HUES6 (cell line): Measurements from ENCODE around the gene GGT5.
"Not testable (repeated sequence)": the region's sequence is repeated elsewhere in the genome, so short reads cannot be mapped to it uniquely, and the experiment has no call there.

Source experiments
- H3K27ac ChIP-seq: 2 replicates; pipeline ENCODE4 v1.7.0; 2013; ENCODE audit warnings: low read depth, mild to moderate bottlenecking, low read length, inconsistent platforms
- H3K27me3 ChIP-seq: 2 replicates; pipeline ENCODE4 v1.6.1; 2013; ENCODE audit warnings: low read length; ENCODE audit not compliant: control insufficient read depth, insufficient read depth
- H3K36me3 ChIP-seq: 2 replicates; pipeline ENCODE4 v1.6.1; 2013; ENCODE audit warnings: low read length; ENCODE audit not compliant: control insufficient read depth, insufficient read depth
- H3K4me1 ChIP-seq: 2 replicates; pipeline ENCODE4 v1.6.1; 2013; ENCODE audit warnings: low read length; ENCODE audit not compliant: control insufficient read depth, insufficient read depth
- H3K4me3 ChIP-seq: 2 replicates; pipeline ENCODE4 v1.5.1; 2013; ENCODE audit warnings: low read depth, low read length
- H3K9ac ChIP-seq: one replicate; pipeline ENCODE4 v1.6.1; 2013; ENCODE audit warnings: mild to moderate bottlenecking, low read length
- H3K9me3 ChIP-seq: 2 replicates; pipeline ENCODE4 v1.6.1; 2013; ENCODE audit warnings: low read depth, low read length; ENCODE audit not compliant: control insufficient read depth, insufficient read depth

The GGT5 gene

GRCh38 chr22:24259459-24259858 is 14.6 kb upstream of the GGT5 start:
- not testable (repeated sequence) for H3K27me3 ChIP-seq, H3K27ac ChIP-seq, H3K4me3 ChIP-seq, H3K9me3 ChIP-seq, H3K4me1 ChIP-seq, H3K36me3 ChIP-seq, H3K9ac ChIP-seq

GRCh38 chr22:24256736-24257135 is 11.9 kb upstream of the GGT5 start:
- H3K27ac ChIP-seq, H3K9me3 ChIP-seq, H3K4me1 ChIP-seq, H3K36me3 ChIP-seq, H3K4me3 ChIP-seq, H3K9ac ChIP-seq, H3K27me3 ChIP-seq: not testable (repeated sequence)

GRCh38 chr22:24256136-24256535 is 11.3 kb upstream of the GGT5 start:
- H3K27ac ChIP-seq, H3K4me3 ChIP-seq, H3K27me3 ChIP-seq, H3K9ac ChIP-seq, H3K9me3 ChIP-seq, H3K4me1 ChIP-seq, H3K36me3 ChIP-seq: not testable (repeated sequence)

- H3K27me3 ChIP-seq, H3K4me3 ChIP-seq, H3K4me1 ChIP-seq, H3K27ac ChIP-seq, H3K36me3 ChIP-seq, H3K9ac ChIP-seq, H3K9me3 ChIP-seq: not testable (repeated sequence)
Measured at GRCh38 chr22:24253126-24253525, 8.2 kb upstream of the GGT5 start.

- H3K4me3 ChIP-seq, H3K9me3 ChIP-seq, H3K9ac ChIP-seq, H3K4me1 ChIP-seq, H3K27me3 ChIP-seq, H3K27ac ChIP-seq, H3K36me3 ChIP-seq: not testable (repeated sequence)
Measured at GRCh38 chr22:24251286-24251685, 6.4 kb upstream of the GGT5 start.

DNA sequence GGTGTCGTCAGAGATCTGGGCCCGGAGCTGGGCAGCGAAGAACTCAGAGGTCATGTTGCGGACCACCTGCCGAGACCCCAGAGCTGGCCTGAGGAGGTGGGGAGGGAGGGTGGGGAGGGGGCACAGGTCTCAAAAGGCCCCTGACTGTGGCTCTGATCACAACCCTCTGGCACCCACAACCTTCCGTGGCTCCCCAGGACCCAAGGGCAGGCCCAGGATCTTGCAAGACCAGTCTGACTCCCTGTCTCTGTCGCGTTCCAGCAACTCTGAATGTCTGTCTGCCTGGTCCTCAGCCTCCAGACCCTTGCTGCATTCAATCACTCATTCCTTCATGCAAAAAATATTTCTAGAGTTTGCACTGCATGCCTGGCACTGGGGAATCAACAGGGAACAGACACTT is 4.5 kb upstream of the GGT5 start:
- not testable (repeated sequence) for H3K36me3 ChIP-seq, H3K27ac ChIP-seq, H3K9me3 ChIP-seq, H3K4me3 ChIP-seq, H3K27me3 ChIP-seq, H3K4me1 ChIP-seq, H3K9ac ChIP-seq

DNA sequence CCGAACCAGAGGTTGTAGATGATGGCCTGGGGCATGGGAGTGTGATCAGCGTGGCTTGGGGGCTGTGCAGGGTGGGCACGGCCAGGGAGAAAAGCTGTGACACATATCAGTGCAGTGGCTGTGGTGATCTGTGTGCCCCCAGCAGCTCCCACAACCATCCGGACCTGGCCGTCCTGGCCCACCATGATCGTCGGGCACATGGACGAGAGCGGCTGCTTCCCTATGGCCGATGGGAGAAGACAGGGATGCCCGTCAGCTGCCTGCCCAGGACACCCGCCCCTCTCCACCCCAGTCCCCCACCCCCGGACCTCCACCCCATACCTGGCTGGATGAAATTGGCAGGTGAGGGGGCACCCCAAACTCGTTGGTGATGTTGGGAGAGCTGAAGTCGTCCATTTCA is 3.7 kb upstream of the GGT5 start:
- H3K27me3 ChIP-seq, H3K4me1 ChIP-seq, H3K36me3 ChIP-seq, H3K9me3 ChIP-seq, H3K27ac ChIP-seq, H3K9ac ChIP-seq, H3K4me3 ChIP-seq: not testable (repeated sequence)

GRCh38 chr22:24247564-24248344 is 2.9 kb upstream of the GGT5 start:
- Histone ChIP-seq H3K36me3 (no peaks in the 10 kb centered on the region), H3K27ac (no peak overlapping the region), H3K9ac (no peak overlapping the region), H3K27me3 (no peaks in the 10 kb centered on the region), H3K4me3 (no peak overlapping the region), H3K9me3 (no peaks in the 10 kb centered on the region), H3K4me1 (peaks cover 12% of the 10 kb centered on the region)

DNA sequence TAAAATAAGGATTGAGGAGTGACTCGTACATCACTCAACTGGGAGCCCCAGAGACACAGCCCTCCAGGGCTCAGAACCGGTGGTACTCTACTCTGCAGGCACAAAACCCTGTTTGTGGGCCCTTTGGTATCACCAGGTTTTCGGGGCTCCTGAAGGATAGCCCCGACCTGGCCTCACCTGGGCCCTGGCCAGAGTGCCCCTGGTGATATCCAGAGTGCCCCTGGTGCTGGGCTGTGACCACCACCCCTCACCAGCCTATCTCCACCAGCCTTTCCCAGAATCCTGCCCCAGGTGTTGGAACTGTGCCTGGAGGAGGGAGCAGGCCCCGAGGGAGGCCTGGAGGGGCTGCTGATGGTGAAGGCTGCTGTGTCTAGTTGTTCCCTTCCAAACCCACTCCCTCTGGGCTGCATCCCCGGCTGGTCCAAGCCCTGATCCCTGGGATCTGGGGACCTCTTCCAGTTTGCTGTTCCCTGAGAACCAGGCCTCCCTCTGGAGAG is 2.2 kb upstream of the GGT5 start:
- Histone ChIP-seq H3K27me3 (no peaks in the 10 kb centered on the region), H3K9ac (no peak overlapping the region), H3K36me3 (no peaks in the 10 kb centered on the region), H3K9me3 (no peaks in the 10 kb centered on the region), H3K4me3 (no peak overlapping the region), H3K27ac (no peak overlapping the region), H3K4me1 (peaks cover 16% of the 10 kb centered on the region)

- peaks cover 16% of the 10 kb centered on the region for H3K4me1 ChIP-seq
- not testable (repeated sequence) for H3K9me3 ChIP-seq, H3K4me3 ChIP-seq, H3K9ac ChIP-seq, H3K27ac ChIP-seq, H3K27me3 ChIP-seq, H3K36me3 ChIP-seq
Measured at GRCh38 chr22:24245584-24246561, 991 bp upstream of the GGT5 start.

- H3K9me3 ChIP-seq, result no peaks in the 10 kb centered on the region
- peaks cover 16% of the 10 kb centered on the region for H3K4me1 ChIP-seq
- no peak overlapping the region for H3K27ac ChIP-seq
- no peak overlapping the region for H3K9ac ChIP-seq
- H3K27me3 ChIP-seq, result no peaks in the 10 kb centered on the region
- no peak overlapping the region for H3K4me3 ChIP-seq
- H3K36me3 ChIP-seq, result no peaks in the 10 kb centered on the region
Measured at GRCh38 chr22:24244144-24244787, 616 bp downstream of the GGT5 start.
